Peyer's patch (tissue), 4 donors: ENCODE measurements around the gene STYK1. TPM values are rescaled to one million over a fixed set of nuclear protein-coding genes. Genes with fewer than 3 reads are reported as not detected.
"Not testable (repeated sequence)": the region's sequence is repeated elsewhere in the genome, so short reads cannot be mapped to it uniquely, and the experiment has no call there.

Experiments used
- DNase-seq, 3 donors: peaks; one replicate each; pipeline ENCODE4 v3.0.0-alpha.2; 2017 to 2019
- H3K27ac ChIP-seq, 4 donors: fragments of 200-600 bp; sonication (generic); one replicate each; pipeline ENCODE4 v1.5.1; 2016 to 2019
- H3K27me3 ChIP-seq, 2 donors: fragments of 200-600 bp; sonication (generic); one replicate each; pipeline ENCODE4 v1.5.1; 2019
- H3K36me3 ChIP-seq, 3 donors: fragments of 200-600 bp; sonication (generic); one replicate each; pipeline ENCODE4 v1.5.1; 2016 to 2019
- H3K4me1 ChIP-seq, 4 donors: fragments of 200-600 bp; sonication (generic); one replicate each; pipeline ENCODE4 v1.5.1; 2016 to 2019
- H3K4me3 ChIP-seq, 4 donors: fragments of 200-600 bp; sonication (generic); 1 replicate in 3 of 4; 2 replicates in 1 of 4; pipeline ENCODE4 v1.5.1; 2016 to 2019; ENCODE audit warnings: mild to moderate bottlenecking in 1 of 4
- H3K9me3 ChIP-seq, 4 donors: fragments of 200-600 bp; sonication (generic); one replicate each; pipeline ENCODE4 v1.5.1; 2016 to 2019; ENCODE audit warnings: mild to moderate bottlenecking in 1 of 4
- CTCF ChIP-seq, 6 experiments: fragments of 450-650 bp in 4 of 6; fragments of 200-600 bp in 2 of 6; sonication (generic) in 1 of 6; IDR thresholded peaks; one replicate each; pipeline ENCODE4 v1.5.1; 2017 to 2019; ENCODE audit warnings: antibody characterized with exemption in 6 of 6, mild to moderate bottlenecking in 3 of 6, moderate library complexity in 1 of 6
- POLR2A ChIP-seq, 2 donors: fragments of 450-650 bp; IDR thresholded peaks; one replicate each; pipeline ENCODE4 v1.5.1; 2017; ENCODE audit warnings: antibody characterized with exemption in 2 of 2, mild to moderate bottlenecking in 2 of 2, moderate library complexity in 2 of 2
- total RNA-seq, 4 donors: library from RNA; depleted of rRNA; stranded (reverse); fragments of >200 nt; gene quantifications; one replicate each; pipeline ENCODE4 v1.1.0, GENCODE V29; 2016

The STYK1 gene
- total RNA-seq, 4 donors from 2014 or later, result 5.8 to 43.1 (median 25.4) TPM

- no peaks in the 10 kb centered on the region for H3K4me1 ChIP-seq
- H3K27me3 ChIP-seq, result no peaks in the 10 kb centered on the region
- H3K9me3 ChIP-seq, result no peaks in the 10 kb centered on the region
- no peak overlapping the region for H3K27ac ChIP-seq
- DNase-seq, result no peak
- no peaks in the 10 kb centered on the region for H3K36me3 ChIP-seq
- no peak overlapping the region for H3K4me3 ChIP-seq
- TF ChIP-seq POLR2A (IDR thresholded peaks at IDR 0.05), result no peak
- TF ChIP-seq CTCF (IDR thresholded peaks at IDR 0.05), result no peak
Observed at GRCh38 chr12:10574307-10574706, 99.5 kb downstream of the STYK1 start.

- H3K4me1 ChIP-seq, H3K4me3 ChIP-seq, H3K27ac ChIP-seq, H3K36me3 ChIP-seq, H3K27me3 ChIP-seq, DNase-seq, H3K9me3 ChIP-seq: not testable (repeated sequence)
Observed at GRCh38 chr12:10572021-10572490, 101.8 kb downstream of the STYK1 start.

GRCh38 chr12:10571141-10571540 is 102.7 kb downstream of the STYK1 start:
- no peak overlapping the region for H3K4me3 ChIP-seq
- H3K4me1 ChIP-seq, result no peaks in the 10 kb centered on the region
- DNase-seq, result no peak
- no peaks in the 10 kb centered on the region for H3K27me3 ChIP-seq
- no peak for TF ChIP-seq CTCF (IDR thresholded peaks at IDR 0.05)
- no peak overlapping the region for H3K27ac ChIP-seq
- H3K9me3 ChIP-seq, result no peaks in the 10 kb centered on the region
- H3K36me3 ChIP-seq, result no peaks in the 10 kb centered on the region

Other genes with a start within 250 kb of the STYK1 start
- gene KLRC2, start 238.0 kb downstream of the STYK1 start, total RNA-seq, result 1 to 10 TPM in 3 of 4 donors, not detected in 1; 1.8 to 8.3 (median 4.7) TPM
- 1 to 10 TPM in 3 of 4 donors, not detected in 1; 1.3 to 3.3 (median 1.9) TPM for gene KLRC1, start 220.7 kb downstream of the STYK1 start, total RNA-seq
- 1 to 10 TPM in 2 of 4 donors, not detected in 2; 1.5 to 1.7 TPM for gene EIF2S3B, start 168.2 kb downstream of the STYK1 start, total RNA-seq
- gene MAGOHB, start 60.4 kb downstream of the STYK1 start, total RNA-seq, result 10 to 100 TPM in 2 of 4 donors, 1 to 10 TPM in 2; 7.7 to 28.9 (median 9.8) TPM
- 100 to 1,000 TPM in 3 of 4 donors, 10 to 100 TPM in 1; 77.1 to 291 (median 151) TPM for gene YBX3, start 49.3 kb upstream of the STYK1 start, total RNA-seq
- gene TAS2R7, start 128.6 kb upstream of the STYK1 start, total RNA-seq, result not detected
- gene TAS2R8, start 133.2 kb upstream of the STYK1 start, total RNA-seq, result not detected
- gene TAS2R9, start 136.1 kb upstream of the STYK1 start, total RNA-seq, result not detected
- gene TAS2R10, start 152.3 kb upstream of the STYK1 start, total RNA-seq, result not detected
- gene PRR4, start 175.4 kb upstream of the STYK1 start, total RNA-seq, result 10 to 100 TPM in 1 of 4 donors, 1 to 10 TPM in 2, not detected in 1; 5.4 to 10.2 (median 5.8) TPM
- 10 to 100 TPM; 42.5 to 98.2 (median 47.7) TPM for gene PRH1, start 210.2 kb upstream of the STYK1 start, total RNA-seq
- 1 to 10 TPM in 3 of 4 donors, not detected in 1; 1.8 to 7.9 (median 7.2) TPM for gene TAS2R13, start 235.5 kb upstream of the STYK1 start, total RNA-seq